ENCODE measurements around the gene GLI2. TPM values are rescaled to one million over a fixed set of nuclear protein-coding genes. Genes with fewer than 3 reads are reported as not detected.

The GLI2 gene
- total RNA-seq, 6 experiments from 2014 or later, result 0.09 to 0.73 (median 0.48) TPM

- no peak overlapping the region for H3K4me3 ChIP-seq
- H3K9me3 ChIP-seq, result no peaks in the 10 kb centered on the region
- ATAC-seq (no peak), DNase-seq (peak in 1 of 3 donors; percentile 4)
- H3K27ac ChIP-seq, result no peak overlapping the region
- TF ChIP-seq POLR2A (IDR thresholded peaks at IDR 0.05) (no peak), CTCF (IDR thresholded peaks at IDR 0.05) (no peak)
- no peaks in the 10 kb centered on the region for H3K36me3 ChIP-seq
- H3K27me3 ChIP-seq, result no peaks in the 10 kb centered on the region
- H3K4me1 ChIP-seq, result no peaks in the 10 kb centered on the region
- 80% methylated on average over 1 of the region's 5 CpGs for WGBS (ENCODE audit: insufficient coverage, low coverage, low lambda C conversion rate, missing lambda C conversion rate)
- intact Hi-C loops (cut with DNase I), result no loop called here
These were observed 26.2 kb downstream of the GLI2 start for GRCh38 chr2:120761911-120762310.

DNA sequence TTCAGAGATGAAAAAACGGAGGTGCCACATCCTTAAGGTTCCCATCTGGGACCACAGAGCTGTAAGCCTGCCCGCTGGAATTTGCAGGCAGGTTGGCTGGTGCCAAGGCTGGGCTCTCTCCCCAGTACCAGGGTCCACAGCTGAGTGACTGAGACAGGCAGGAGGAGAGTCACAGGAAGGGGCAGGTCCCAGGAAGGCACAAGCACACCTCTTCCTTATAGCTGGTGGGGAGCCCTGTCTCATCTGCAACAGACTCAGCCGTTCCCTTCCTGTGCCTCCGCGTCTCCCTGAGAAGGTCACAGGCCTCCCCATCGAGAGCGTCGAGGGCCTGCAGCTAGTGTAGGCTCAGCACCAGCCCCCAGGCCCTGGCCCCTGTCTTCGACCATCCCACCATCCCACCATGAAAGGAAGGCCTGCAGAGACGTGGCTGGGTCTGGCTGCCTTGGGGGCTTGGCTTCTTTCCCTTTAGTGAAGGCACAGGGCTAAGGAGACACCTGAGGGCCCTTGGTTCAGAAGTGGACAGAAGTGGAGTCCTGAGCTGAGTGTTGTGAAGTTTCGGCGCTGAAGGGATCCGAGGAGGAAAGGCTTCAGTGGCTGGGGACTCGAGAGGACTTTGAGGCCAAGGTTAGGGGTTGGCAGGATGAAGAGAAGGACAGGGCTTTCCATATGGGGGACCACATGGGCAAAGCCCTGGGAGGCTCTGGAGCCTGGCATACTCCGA lies 26.8 kb downstream of the GLI2 start:
- no peak overlapping the region for H3K27ac ChIP-seq
- no peaks in the 10 kb centered on the region for H3K36me3 ChIP-seq
- DNase-seq (peak in 2 of 3 donors; percentile 7 to 37), ATAC-seq (no peak)
- no peak overlapping the region for H3K4me3 ChIP-seq
- TF ChIP-seq CTCF (IDR thresholded peaks at IDR 0.05), result no peak
- no peak for TF ChIP-seq POLR2A (IDR thresholded peaks at IDR 0.05)
- intact Hi-C loops (cut with DNase I), result no loop called here
- no peaks in the 10 kb centered on the region for H3K4me1 ChIP-seq
- H3K9me3 ChIP-seq, result no peaks in the 10 kb centered on the region
- WGBS (ENCODE audit: insufficient coverage, low coverage, low lambda C conversion rate, missing lambda C conversion rate), result 80% methylated on average over 9 of the region's 15 CpGs
- no peaks in the 10 kb centered on the region for H3K27me3 ChIP-seq

- Histone ChIP-seq H3K9me3 (no peaks in the 10 kb centered on the region), H3K36me3 (no peaks in the 10 kb centered on the region), H3K27ac (no peak overlapping the region), H3K4me3 (no peak overlapping the region), H3K4me1 (no peaks in the 10 kb centered on the region), H3K27me3 (no peaks in the 10 kb centered on the region)
- WGBS (ENCODE audit: insufficient coverage, low coverage, low lambda C conversion rate, missing lambda C conversion rate), result 83% methylated on average over 2 of the region's 8 CpGs
- no peak for TF ChIP-seq POLR2A (IDR thresholded peaks at IDR 0.05)
- TF ChIP-seq CTCF (IDR thresholded peaks at IDR 0.05), result no peak
- intact Hi-C loops (cut with DNase I), result no loop called here
- peak in 2 of 3 donors; percentile 4 to 32 for DNase-seq
- ATAC-seq, result no peak
These were observed 27.8 kb downstream of the GLI2 start for GRCh38 chr2:120763508-120763907.

DNA sequence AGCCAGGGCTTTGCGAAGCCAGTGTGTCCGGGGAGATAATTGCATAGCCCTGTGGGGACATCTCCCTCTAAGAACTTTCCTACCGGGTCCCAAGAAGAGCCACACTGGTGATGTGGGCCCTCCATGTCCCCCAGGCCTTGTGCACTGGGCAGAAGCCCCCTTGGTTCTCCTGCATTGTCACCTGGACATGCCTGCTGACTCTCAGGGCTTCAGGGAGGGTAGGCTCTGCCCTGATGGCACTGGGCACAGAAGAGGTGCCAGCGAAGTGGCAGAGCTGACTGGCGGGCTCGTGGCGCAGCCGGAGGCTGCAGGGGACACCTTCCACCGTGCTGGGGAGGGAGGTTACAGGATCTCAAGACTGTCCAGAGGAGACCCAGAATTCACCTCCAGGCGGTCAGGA lies 28.3 kb downstream of the GLI2 start:
- Histone ChIP-seq H3K27me3 (no peaks in the 10 kb centered on the region), H3K9me3 (no peaks in the 10 kb centered on the region), H3K4me1 (no peaks in the 10 kb centered on the region), H3K36me3 (no peaks in the 10 kb centered on the region), H3K27ac (no peak overlapping the region), H3K4me3 (no peak overlapping the region)
- TF ChIP-seq CTCF (IDR thresholded peaks at IDR 0.05) (no peak), POLR2A (IDR thresholded peaks at IDR 0.05) (no peak)
- peak in 2 of 3 donors; percentile 7 to 32 for DNase-seq
- 90% methylated on average over 2 of the region's 10 CpGs for WGBS (ENCODE audit: insufficient coverage, low coverage, low lambda C conversion rate, missing lambda C conversion rate)
- intact Hi-C loops (cut with DNase I), result no loop called here
- ATAC-seq, result no peak

Data from right lobe of liver (tissue), 6 donors.